ENCODE results near the gene AKR1B15.

AKR1B15 gene

DNA sequence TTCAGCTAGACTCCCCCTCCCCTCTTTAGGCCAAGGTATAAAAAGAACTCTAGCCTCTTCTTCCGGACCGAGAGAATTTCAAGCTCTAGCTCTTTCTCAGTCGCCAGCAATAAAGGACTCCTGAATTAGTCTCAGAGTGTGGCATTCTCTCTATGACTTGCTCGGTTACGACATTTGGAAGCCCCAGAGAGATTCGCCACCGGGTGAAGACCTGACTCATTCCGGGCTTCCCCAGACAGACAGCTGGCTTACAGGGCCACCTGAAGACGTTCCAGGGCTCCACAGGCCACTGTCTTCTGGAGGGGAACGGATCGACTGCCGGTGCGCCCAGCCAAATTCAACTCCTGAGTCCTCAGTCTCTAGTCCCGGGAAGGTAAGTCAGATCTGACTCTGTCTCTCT lies at the start of gene AKR1B15:
Gene AKR1B15 (plus strand): TSS at position 234 of the 400 bp plus-strand sequence. CDS start 15,510 bp downstream, outside the sequence.
- no peaks in the 10 kb centered on the region for H3K9me3 Mint-ChIP-seq
- H3K27me3 Mint-ChIP-seq, result peaks cover 57% of the 10 kb centered on the region
- peaks cover 26% of the 10 kb centered on the region for H3K4me1 Mint-ChIP-seq
- ATAC-seq, result peak; percentile 96
- no peaks in the 10 kb centered on the region for H3K36me3 Mint-ChIP-seq
- peak within 1 kb of the TSS; percentile 62 for H3K27ac Mint-ChIP-seq
- peak within 1 kb of the TSS; percentile 43 for H3K4me3 Mint-ChIP-seq

DNA sequence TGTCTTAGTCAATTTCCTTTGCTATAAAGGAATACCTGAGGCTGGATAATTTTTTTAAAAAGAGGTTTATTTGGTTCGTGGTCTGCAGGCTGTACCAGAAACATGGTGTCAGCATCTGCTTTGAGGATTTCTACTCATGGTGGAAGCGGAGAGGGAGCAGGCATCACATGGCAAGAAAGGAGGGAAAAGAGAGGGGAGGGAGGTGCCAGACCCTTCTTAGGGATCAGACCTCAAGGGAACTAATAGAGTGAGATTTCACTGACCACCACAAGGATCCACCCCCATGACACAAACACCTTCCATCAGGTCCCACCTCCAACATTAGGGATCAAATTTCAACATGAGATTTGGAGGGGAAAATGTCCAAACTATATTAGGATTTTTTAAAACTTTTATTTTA lies 48.5 kb upstream of the AKR1B15 start:
- H3K27ac Mint-ChIP-seq, result no peak overlapping the region
- ATAC-seq, result no peak
- no peak overlapping the region for H3K4me3 Mint-ChIP-seq
- no peaks in the 10 kb centered on the region for H3K27me3 Mint-ChIP-seq
- H3K4me1 Mint-ChIP-seq, result no peaks in the 10 kb centered on the region
- H3K36me3 Mint-ChIP-seq, result no peaks in the 10 kb centered on the region
- peaks cover 4% of the 10 kb centered on the region for H3K9me3 Mint-ChIP-seq

DNA sequence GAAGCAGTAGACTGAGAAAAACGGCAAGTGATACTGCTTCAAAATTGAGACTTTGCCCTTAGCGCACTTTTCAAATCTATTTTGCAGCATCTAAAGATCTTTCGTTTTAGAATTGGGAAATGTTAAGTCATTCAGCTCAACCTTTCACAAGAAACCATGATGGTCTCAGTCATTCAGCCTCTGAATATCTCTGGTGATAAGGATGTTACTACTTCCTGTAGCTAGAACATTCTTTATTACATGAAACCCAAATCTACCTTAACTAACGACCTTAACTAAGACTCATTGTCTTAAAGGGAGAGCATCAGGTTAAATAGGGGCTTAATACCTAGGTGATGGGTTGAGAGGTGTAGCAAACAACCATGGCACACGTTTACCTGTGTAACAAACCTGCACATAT lies 47.9 kb upstream of the AKR1B15 start:
- H3K27ac Mint-ChIP-seq, result no peak overlapping the region
- no peaks in the 10 kb centered on the region for H3K36me3 Mint-ChIP-seq
- no peak overlapping the region for H3K4me3 Mint-ChIP-seq
- peaks cover 4% of the 10 kb centered on the region for H3K9me3 Mint-ChIP-seq
- H3K27me3 Mint-ChIP-seq, result no peaks in the 10 kb centered on the region
- no peak for ATAC-seq
- H3K4me1 Mint-ChIP-seq, result no peaks in the 10 kb centered on the region

DNA sequence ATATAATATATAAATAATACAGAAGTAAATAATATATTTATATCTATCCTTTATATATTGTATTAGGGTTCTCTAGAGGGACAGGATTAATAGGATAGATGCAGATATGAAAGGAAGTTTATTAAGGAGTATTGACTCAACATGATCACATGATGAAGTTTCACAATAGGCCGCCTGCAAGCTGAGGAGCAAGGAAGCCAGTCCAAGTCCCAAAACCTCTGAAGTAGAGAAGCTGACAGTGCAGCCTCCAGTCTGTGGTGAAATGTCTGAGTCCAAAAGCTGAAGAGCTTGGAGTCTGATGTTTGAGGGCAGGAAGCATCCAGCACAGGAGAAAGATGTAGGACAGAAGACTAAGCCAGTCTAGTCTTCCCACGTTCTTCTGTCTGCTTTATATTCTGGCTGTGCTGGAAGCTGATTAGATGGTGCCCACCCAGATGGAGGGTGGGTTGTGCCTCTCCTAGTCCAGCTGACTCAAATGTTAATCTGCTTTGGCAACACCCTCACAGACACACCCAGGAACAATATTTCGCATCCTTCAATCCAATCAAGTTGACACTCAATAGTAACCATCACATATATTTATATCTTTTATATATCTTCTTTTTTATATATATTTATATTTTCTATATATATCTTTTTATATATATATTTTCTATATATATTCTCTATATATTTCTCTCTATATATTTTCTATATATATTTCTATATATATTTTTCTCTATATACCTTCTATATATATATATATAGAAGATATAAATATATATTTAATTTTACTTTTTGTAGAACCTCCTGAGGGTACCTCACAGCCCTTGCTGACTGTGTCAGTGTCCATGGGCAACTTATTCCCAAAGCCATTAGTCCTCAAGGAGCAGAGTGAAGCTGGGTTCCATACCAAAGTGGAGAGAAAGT lies 46.2 kb upstream of the AKR1B15 start:
- Mint-ChIP-seq H3K36me3 (no peaks in the 10 kb centered on the region), H3K9me3 (peaks cover 4% of the 10 kb centered on the region), H3K4me1 (no peaks in the 10 kb centered on the region), H3K27me3 (no peaks in the 10 kb centered on the region), H3K4me3 (no peak overlapping the region), H3K27ac (no peak overlapping the region)
- no peak for ATAC-seq

DNA sequence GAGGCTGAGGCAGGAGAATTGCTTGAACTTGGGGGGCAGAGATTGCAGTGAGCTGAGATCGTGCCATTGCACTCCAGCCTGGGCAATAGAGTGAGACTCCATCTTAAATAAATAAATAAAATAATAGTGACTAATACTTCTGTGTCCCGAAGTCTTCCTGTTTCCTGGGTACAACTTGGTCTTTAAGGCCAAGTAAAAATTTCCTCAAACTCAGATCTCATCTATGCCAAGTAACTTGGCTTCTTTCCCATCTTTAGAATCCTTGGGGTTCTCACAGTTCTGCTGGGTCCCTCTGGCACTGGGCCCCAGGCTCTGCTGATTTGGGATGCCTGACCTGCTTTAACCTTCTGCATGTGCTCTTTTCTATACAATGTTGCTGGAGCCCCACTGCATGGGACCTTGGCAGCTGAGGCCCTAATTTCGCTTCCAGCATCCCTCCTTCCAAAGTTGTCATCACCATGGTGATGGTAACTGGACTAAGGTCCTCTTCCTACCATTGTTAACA lies 44.2 kb upstream of the AKR1B15 start:
- Mint-ChIP-seq H3K27ac (no peak overlapping the region), H3K4me3 (no peak overlapping the region), H3K27me3 (no peaks in the 10 kb centered on the region), H3K4me1 (no peaks in the 10 kb centered on the region), H3K9me3 (no peaks in the 10 kb centered on the region), H3K36me3 (no peaks in the 10 kb centered on the region)
- no peak for ATAC-seq

DNA sequence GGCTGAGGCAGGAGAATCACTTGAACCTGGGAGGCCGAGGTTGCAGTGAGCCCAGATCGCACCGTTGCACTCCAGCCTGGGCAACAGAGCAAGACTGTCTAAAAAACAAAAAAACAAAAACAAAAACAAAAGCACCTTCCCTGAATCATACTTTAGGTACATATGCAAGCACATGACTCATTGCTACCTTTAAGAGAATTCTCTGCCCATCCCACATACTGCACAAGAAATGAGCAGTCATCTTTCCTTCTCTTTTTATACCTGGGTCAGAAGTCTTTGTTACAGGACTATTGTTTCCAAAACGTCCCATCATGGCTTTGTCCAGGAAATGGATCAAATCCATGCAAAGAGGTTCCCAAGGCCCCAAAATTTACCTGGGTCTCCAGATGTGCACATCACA lies 43.1 kb upstream of the AKR1B15 start:
- no peaks in the 10 kb centered on the region for H3K4me1 Mint-ChIP-seq
- H3K27ac Mint-ChIP-seq, result no peak overlapping the region
- H3K27me3 Mint-ChIP-seq, result no peaks in the 10 kb centered on the region
- H3K36me3 Mint-ChIP-seq, result no peaks in the 10 kb centered on the region
- H3K4me3 Mint-ChIP-seq, result no peak overlapping the region
- H3K9me3 Mint-ChIP-seq, result no peaks in the 10 kb centered on the region
- ATAC-seq, result no peak

DNA sequence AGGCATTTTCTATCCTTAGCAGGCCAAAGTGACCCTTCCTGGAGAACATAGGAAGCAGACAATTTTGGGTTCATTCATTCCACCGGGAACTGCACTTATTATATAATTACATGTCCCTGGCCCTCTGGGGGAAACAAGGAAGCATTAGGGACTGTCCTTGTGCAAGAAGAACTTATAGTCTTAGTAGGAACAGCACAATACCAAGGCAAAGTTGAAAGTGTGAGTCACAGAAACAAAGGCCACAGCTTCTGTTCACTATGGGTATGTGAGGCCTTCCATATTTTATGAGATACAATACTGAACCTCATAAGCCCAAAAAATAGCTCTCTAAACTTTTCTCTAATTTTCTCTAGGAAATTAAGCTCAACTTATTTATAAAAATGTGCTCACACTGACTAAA lies 39.9 kb upstream of the AKR1B15 start:
- no peak for ATAC-seq
- Mint-ChIP-seq H3K4me1 (no peaks in the 10 kb centered on the region), H3K36me3 (no peaks in the 10 kb centered on the region), H3K27ac (no peak overlapping the region), H3K27me3 (no peaks in the 10 kb centered on the region), H3K4me3 (no peak overlapping the region), H3K9me3 (no peaks in the 10 kb centered on the region)

DNA sequence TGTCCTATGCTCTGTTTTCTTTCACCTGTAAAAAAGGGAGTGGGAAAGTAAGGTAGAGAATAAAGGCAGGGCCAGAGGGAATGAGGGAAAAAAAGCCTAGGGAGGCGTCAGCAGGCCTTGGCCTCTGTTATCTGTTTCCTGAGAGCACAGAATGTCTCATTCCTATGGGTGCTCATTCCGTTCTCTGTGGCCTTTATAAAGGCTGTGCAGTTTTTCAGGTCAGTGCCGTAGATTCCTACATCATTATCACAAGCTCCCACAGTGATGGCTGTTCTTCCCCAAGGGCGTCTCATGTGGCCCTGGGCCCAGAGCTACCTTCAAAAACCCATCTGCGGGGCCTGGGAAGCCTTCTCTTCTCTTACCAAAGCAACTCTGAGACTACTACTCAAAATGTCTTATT lies 38.3 kb upstream of the AKR1B15 start:
- no peak overlapping the region for H3K4me3 Mint-ChIP-seq
- no peak overlapping the region for H3K27ac Mint-ChIP-seq
- peaks cover 7% of the 10 kb centered on the region for H3K4me1 Mint-ChIP-seq
- no peaks in the 10 kb centered on the region for H3K27me3 Mint-ChIP-seq
- ATAC-seq, result no peak
- no peaks in the 10 kb centered on the region for H3K9me3 Mint-ChIP-seq
- no peaks in the 10 kb centered on the region for H3K36me3 Mint-ChIP-seq

DNA sequence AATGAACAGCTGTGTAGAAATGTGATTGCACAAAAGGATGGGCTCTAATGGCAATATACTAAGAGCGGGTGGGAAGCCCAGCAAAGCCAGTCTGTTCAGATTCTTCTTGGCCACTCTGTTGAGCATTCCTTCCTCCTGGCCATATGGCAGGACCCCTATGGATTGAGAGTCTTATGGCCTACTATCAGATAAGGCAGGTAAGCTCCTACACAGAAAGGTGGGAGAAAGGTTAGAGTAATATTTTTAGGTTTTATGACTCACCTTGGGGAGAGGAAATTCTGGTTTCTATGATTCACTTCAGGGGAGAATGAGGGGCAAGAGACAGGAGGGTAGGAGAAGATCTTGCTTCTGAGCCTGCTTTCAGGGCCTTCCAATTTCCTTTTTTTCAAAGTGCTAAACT lies 36.6 kb upstream of the AKR1B15 start:
- Mint-ChIP-seq H3K36me3 (no peaks in the 10 kb centered on the region), H3K4me1 (peaks cover 7% of the 10 kb centered on the region), H3K4me3 (no peak overlapping the region), H3K27ac (no peak overlapping the region), H3K9me3 (no peaks in the 10 kb centered on the region), H3K27me3 (peaks cover 11% of the 10 kb centered on the region)
- no peak for ATAC-seq

DNA sequence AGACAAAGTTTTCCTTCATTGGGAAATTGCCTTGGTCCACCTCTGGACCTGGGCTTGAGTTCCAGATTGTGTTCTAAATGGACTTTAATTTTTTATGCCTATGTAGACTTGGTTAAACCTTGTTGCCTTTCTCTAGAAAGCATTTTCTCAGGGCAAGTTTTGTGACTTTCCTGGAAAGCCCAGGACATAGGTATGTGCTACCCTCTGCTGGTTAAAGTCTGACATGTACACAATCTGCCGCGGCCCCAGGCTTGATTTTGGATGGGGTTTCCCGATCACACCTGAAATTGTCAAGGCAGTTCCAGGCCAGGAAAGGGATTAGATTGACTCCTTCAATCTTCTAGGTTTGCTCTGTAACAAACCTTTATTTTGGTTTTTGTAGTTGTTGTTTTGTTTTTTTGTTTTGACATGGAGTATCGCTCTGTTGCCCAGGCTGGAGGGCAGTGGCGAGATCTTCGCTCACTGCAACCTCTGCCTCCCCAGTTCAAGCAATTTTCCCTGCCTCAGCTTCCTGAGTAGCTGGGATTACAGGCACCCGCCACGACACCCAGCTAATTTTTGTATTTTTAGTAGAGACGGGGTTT lies 35.6 kb upstream of the AKR1B15 start:
- peaks cover 17% of the 10 kb centered on the region for H3K27me3 Mint-ChIP-seq
- ATAC-seq, result peak; percentile 55
- H3K9me3 Mint-ChIP-seq, result no peaks in the 10 kb centered on the region
- peaks cover 7% of the 10 kb centered on the region for H3K4me1 Mint-ChIP-seq
- H3K27ac Mint-ChIP-seq, result no peak overlapping the region
- H3K4me3 Mint-ChIP-seq, result no peak overlapping the region
- no peaks in the 10 kb centered on the region for H3K36me3 Mint-ChIP-seq

DNA sequence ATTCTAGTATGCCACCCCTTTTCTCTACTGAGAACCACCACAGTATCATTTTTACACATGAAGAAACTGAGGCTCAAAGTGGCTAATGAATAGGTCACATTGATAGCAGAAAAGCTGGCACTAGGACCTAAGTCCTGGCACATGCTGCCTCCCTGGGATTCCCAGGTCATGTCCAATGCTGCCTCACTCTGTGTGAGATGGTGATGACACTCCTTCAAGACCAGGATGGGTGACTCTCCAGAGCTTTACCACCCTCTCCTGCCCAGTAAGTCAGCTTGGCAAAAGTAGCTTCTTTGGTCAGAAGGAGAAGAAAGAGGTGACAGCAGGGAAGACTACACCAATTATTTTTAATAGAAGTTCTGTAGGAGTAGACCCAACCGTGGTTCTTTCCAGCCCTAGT lies 34.8 kb upstream of the AKR1B15 start:
- peaks cover 7% of the 10 kb centered on the region for H3K4me1 Mint-ChIP-seq
- H3K27me3 Mint-ChIP-seq, result peaks cover 23% of the 10 kb centered on the region
- H3K36me3 Mint-ChIP-seq, result no peaks in the 10 kb centered on the region

DNA sequence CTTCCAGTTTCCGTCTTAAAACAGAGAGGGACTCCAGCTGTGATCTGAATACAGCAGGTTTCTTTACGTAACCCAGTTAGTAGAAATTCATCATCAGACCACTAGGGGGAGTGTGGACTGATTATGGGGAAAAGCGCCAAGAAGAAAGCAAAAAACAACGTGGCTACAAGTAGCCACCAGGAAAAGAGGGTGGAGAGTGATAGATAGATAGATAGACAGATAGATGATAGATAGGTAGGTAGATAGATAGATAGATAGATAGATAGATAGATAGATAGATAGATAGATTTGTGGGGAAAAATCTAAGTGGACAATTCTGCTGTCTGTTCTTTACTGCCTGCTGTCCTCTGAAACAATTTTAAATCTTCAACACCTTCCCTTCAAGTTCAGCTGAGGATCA lies 34.2 kb upstream of the AKR1B15 start:
- no peaks in the 10 kb centered on the region for H3K9me3 Mint-ChIP-seq
- H3K4me1 Mint-ChIP-seq, result peaks cover 7% of the 10 kb centered on the region
- peak; percentile 40 for ATAC-seq
- H3K36me3 Mint-ChIP-seq, result no peaks in the 10 kb centered on the region
- peaks cover 28% of the 10 kb centered on the region for H3K27me3 Mint-ChIP-seq
- H3K4me3 Mint-ChIP-seq, result no peak overlapping the region
- H3K27ac Mint-ChIP-seq, result no peak overlapping the region

More for the DNA sequence above, 34.8 kb upstream of the AKR1B15 start:
- Mint-ChIP-seq H3K27ac (no peak overlapping the region), H3K9me3 (no peaks in the 10 kb centered on the region), H3K4me3 (no peak overlapping the region)
- no peak for ATAC-seq

DNA sequence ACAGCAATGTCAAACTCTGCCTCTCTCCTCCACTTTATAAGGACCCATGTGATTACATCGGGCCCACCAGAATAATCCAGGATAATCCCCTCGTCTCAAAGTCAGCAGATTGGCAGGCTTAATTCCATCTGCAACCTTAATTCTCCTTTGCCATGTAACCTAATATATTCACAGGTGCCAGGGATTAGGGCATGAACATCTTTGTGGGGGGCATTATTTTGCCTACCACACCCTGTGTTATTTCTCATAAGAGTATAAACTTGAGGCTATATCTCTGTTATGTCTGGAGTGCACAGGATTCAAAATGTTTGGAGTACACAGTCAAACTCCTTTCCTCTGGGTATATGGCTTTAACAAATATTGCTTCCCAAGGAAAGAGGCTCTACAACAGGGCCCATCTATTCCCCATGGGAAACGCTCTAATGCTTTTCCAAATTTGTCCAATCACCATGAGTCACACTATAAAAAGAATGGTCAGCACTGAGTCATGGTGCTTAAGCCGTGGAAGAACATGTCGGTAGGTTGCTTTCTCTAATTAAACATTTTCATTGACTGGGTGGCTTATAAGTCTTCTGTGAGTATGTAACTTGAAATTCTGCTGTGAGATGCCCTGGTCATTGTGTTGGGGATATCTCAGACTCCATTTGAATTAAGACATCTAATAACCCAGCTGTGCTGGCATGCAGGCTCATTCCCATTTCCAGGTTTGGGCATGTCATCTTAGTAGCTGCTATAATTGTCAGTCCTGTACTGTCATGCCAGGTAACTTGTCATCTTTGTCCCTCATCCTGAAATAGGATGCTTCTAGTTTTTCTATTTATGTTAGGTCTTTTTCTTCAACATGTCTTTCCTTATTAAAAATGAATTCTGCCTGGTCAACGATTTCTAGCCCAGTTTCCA lies 33.1 kb upstream of the AKR1B15 start:
- peaks cover 7% of the 10 kb centered on the region for H3K4me1 Mint-ChIP-seq
- no peaks in the 10 kb centered on the region for H3K9me3 Mint-ChIP-seq
- no peak overlapping the region for H3K4me3 Mint-ChIP-seq
- no peak overlapping the region for H3K27ac Mint-ChIP-seq
- H3K36me3 Mint-ChIP-seq, result no peaks in the 10 kb centered on the region
- peaks cover 33% of the 10 kb centered on the region for H3K27me3 Mint-ChIP-seq
- ATAC-seq, result no peak

DNA sequence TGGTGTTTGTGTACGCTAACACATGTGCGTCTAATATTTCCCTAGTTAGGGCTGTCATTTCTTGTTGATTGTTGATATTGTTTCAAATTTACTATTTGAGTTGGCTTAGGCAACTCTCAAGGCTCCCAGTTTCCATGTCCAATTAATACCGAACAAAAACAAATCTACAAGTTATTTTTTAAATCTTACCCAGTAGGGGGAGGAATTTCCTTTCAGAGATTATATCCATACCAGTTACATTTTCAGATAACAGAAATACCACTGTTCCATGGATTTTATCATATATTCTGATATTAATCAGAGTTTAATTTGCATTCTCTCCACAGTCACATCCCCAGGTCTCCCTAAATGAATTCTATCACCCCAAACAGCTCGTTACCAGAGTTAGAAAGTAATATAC lies 28.8 kb upstream of the AKR1B15 start:
- H3K36me3 Mint-ChIP-seq, result no peaks in the 10 kb centered on the region
- ATAC-seq, result no peak
- H3K27ac Mint-ChIP-seq, result no peak overlapping the region
- H3K4me3 Mint-ChIP-seq, result no peak overlapping the region
- no peaks in the 10 kb centered on the region for H3K4me1 Mint-ChIP-seq
- peaks cover 59% of the 10 kb centered on the region for H3K27me3 Mint-ChIP-seq
- no peaks in the 10 kb centered on the region for H3K9me3 Mint-ChIP-seq

DNA sequence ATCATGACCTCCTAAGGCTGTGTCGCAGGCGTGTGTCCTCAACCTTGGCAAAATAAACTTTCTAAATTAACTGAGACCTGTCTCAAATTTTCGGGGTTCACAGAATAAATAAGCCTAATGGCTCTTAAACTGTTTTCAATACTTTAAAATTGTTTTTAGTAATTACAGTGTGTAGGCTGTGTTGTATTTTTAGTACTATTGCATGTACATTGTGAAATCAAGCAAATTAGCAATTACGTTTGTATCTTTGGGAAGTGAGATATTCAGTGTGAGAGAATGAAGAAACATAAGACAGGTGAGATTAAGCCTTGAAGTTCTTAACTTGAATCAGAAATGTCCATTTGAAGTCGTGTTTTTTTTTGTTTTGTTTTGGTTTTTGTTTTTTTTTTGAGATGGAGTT lies 26.3 kb upstream of the AKR1B15 start:
- ATAC-seq, result no peak
- Mint-ChIP-seq H3K4me1 (no peaks in the 10 kb centered on the region), H3K27me3 (peaks cover 56% of the 10 kb centered on the region), H3K9me3 (no peaks in the 10 kb centered on the region), H3K4me3 (no peak overlapping the region), H3K36me3 (no peaks in the 10 kb centered on the region), H3K27ac (no peak overlapping the region)
